H1 (cell line): ENCODE data around the gene AKR1B15. TPM values are rescaled to one million over a fixed set of nuclear protein-coding genes. Genes with fewer than 3 reads are reported as not detected.

Experiments
- CTCF ChIA-PET: fragments of 300-600 bp; sonication (Branson Sonifier 250); formaldehyde crosslinking; loops from one replicate; lab custom pipeline; 2021; ENCODE audit not compliant: partially characterized antibody; lab: Charles Lee
- POLR2A ChIA-PET: fragments of 300-600 bp; sonication (Branson Sonifier 250); formaldehyde crosslinking; loops from one replicate; lab custom pipeline; 2021; ENCODE audit warnings: inconsistent platforms; ENCODE audit not compliant: partially characterized antibody; lab: Charles Lee
- DNase-seq, 2 experiments: peaks; one replicate each; pipeline versions ENCODE4 v3.0.0 to v3.0.0-alpha.2; 2010 to 2022; ENCODE audit warnings: low spot score in 2 of 2, low read depth in 1 of 2, mixed read lengths in 1 of 2
- FAIRE-seq: peaks from 2 replicates; lab custom pipeline; 2011; peaks lifted over from hg19 to GRCh38; lab: Jason Lieb, UNC
- H2AFZ ChIP-seq: 2 replicates; pipeline ENCODE4 v1.8.1; 2012; ENCODE audit warnings: low read length, inconsistent platforms
- H2AK5ac ChIP-seq: 2 replicates; pipeline ENCODE4 v1.6.1; 2013; ENCODE audit warnings: low read depth, low read length
- H2BK120ac ChIP-seq: replicated peaks from 2 replicates; pipeline ENCODE3; 2013; ENCODE audit warnings: low read depth, low read length, inconsistent platforms
- H2BK12ac ChIP-seq: 2 replicates; pipeline ENCODE4 v1.6.1; 2013; ENCODE audit warnings: low read depth, low read length
- H2BK15ac ChIP-seq: 2 replicates; pipeline ENCODE4 v1.6.1; 2013; ENCODE audit warnings: low read length
- H2BK20ac ChIP-seq: 2 replicates; pipeline ENCODE4 v1.6.1; 2013; ENCODE audit warnings: low read length
- H2BK5ac ChIP-seq: 2 replicates; pipeline ENCODE4 v1.6.1; 2013; ENCODE audit warnings: low read depth, low read length
- H3K14ac ChIP-seq: 2 replicates; pipeline ENCODE4 v1.6.1; 2013; ENCODE audit warnings: inconsistent platforms; ENCODE audit not compliant: insufficient read length
- H3K18ac ChIP-seq: 2 replicates; pipeline ENCODE4 v1.6.1; 2013; ENCODE audit warnings: low read length; ENCODE audit errors: extremely low read depth
- H3K23ac ChIP-seq: 2 replicates; pipeline ENCODE4 v1.6.1; 2013; ENCODE audit warnings: inconsistent platforms; ENCODE audit not compliant: insufficient read length
- H3K23me2 ChIP-seq: 2 replicates; pipeline ENCODE4 v1.6.1; 2013; ENCODE audit warnings: low read depth, low read length
- H3K27ac ChIP-seq: 2 replicates; pipeline ENCODE4 v1.6.1; 2011; ENCODE audit warnings: low read depth, low read length, inconsistent platforms
- H3K27me3 ChIP-seq, 4 experiments: replicated peaks in 1 of 4; 1 replicate in 1 of 4; 2 replicates in 3 of 4; pipeline versions ENCODE4 v1.6.1 to v1.8.1; 2011 to 2013; ENCODE audit warnings: low read length in 3 of 4, mild to moderate bottlenecking in 3 of 4, inconsistent platforms in 2 of 4, mixed read lengths in 2 of 4, moderate library complexity in 1 of 4; ENCODE audit not compliant: control insufficient read depth in 3 of 4, insufficient read depth in 3 of 4; ENCODE audit errors: extremely low read depth in 1 of 4
- H3K36me3 ChIP-seq, 4 experiments: 2 replicates each; pipeline versions ENCODE4 v1.6.1 to v1.8.1; 2011 to 2013; ENCODE audit warnings: mild to moderate bottlenecking in 4 of 4, low read length in 3 of 4, moderate library complexity in 2 of 4, control low read depth in 1 of 4, inconsistent platforms in 1 of 4; ENCODE audit not compliant: insufficient read depth in 4 of 4, control insufficient read depth in 2 of 4
- H3K4ac ChIP-seq: replicated peaks from 2 replicates; pipeline ENCODE3; 2013; ENCODE audit warnings: low read length, low read depth, mixed read lengths, inconsistent platforms; ENCODE audit not compliant: insufficient read length
- H3K4me1 ChIP-seq, 4 experiments: replicated peaks in 1 of 4; 1 replicate in 1 of 4; 2 replicates in 3 of 4; pipeline versions ENCODE4 v1.6.1 to v1.8.1; 2011 to 2013; ENCODE audit warnings: low read length in 3 of 4, inconsistent platforms in 2 of 4, mixed read lengths in 1 of 4; ENCODE audit not compliant: insufficient read depth in 4 of 4, control insufficient read depth in 3 of 4
- H3K4me2 ChIP-seq, 2 experiments: 2 replicates each; pipeline versions ENCODE4 v1.6.1 to v1.8.1; 2011 to 2013; ENCODE audit warnings: low read depth in 2 of 2, low read length in 2 of 2, control low read depth in 1 of 2, inconsistent platforms in 1 of 2, mild to moderate bottlenecking in 1 of 2; ENCODE audit not compliant: insufficient read depth in 1 of 2
- H3K4me3 ChIP-seq, 4 experiments: fragments of 200-600, 300-600 bp in 1 of 4; sonication (generic), shearing (Covaris generic), sonication (Bioruptor Twin) in 1 of 4; 2 replicates each; pipeline versions ENCODE4 v1.5.1 to v1.8.1; 2011 to 2016; ENCODE audit warnings: low read length in 4 of 4, low read depth in 3 of 4, control low read depth in 2 of 4, inconsistent platforms in 2 of 4, mild to moderate bottlenecking in 2 of 4, mixed read lengths in 1 of 4, moderate library complexity in 1 of 4; ENCODE audit not compliant: insufficient read depth in 2 of 4; ENCODE audit errors: extremely low read depth in 1 of 4
- H3K56ac ChIP-seq: replicated peaks from 2 replicates; pipeline ENCODE3; 2013; ENCODE audit warnings: low read depth, mild to moderate bottlenecking, mixed read lengths, low read length, inconsistent platforms; ENCODE audit not compliant: insufficient read length
- H3K79me1 ChIP-seq: 2 replicates; pipeline ENCODE4 v1.6.1; 2013; ENCODE audit warnings: low read depth, low read length, control low read depth
- H3K79me2 ChIP-seq, 2 experiments: 2 replicates each; pipeline versions ENCODE4 v1.6.1 to v1.8.1; 2012 to 2013; ENCODE audit warnings: low read length in 2 of 2, mild to moderate bottlenecking in 2 of 2, inconsistent platforms in 1 of 2; ENCODE audit not compliant: insufficient read depth in 2 of 2, control insufficient read depth in 1 of 2
- H3K9ac ChIP-seq, 4 experiments: replicated peaks in 1 of 4; 1 replicate in 1 of 4; 2 replicates in 3 of 4; pipeline versions ENCODE4 v1.6.1 to v1.8.1; 2011 to 2013; ENCODE audit warnings: low read depth in 3 of 4, low read length in 3 of 4, control low read depth in 2 of 4, mild to moderate bottlenecking in 2 of 4, moderate library complexity in 2 of 4, inconsistent platforms in 1 of 4; ENCODE audit errors: extremely low read depth in 1 of 4
- H3K9me3 ChIP-seq, 2 experiments: 2 replicates each; pipeline versions ENCODE4 v1.6.1 to v1.8.1; 2012 to 2013; ENCODE audit warnings: mild to moderate bottlenecking in 2 of 2, moderate library complexity in 2 of 2, control low read depth in 1 of 2, inconsistent platforms in 1 of 2, low read depth in 1 of 2, low read length in 1 of 2, mixed read lengths in 1 of 2; ENCODE audit not compliant: insufficient read depth in 2 of 2
- H4K20me1 ChIP-seq, 2 experiments: replicated peaks in 1 of 2; 2 replicates each; pipeline versions ENCODE3 to v1.8.1; 2011 to 2013; ENCODE audit warnings: inconsistent platforms in 2 of 2, low read length in 2 of 2, mild to moderate bottlenecking in 1 of 2; ENCODE audit not compliant: insufficient read depth in 2 of 2, control insufficient read depth in 1 of 2
- H4K5ac ChIP-seq: 2 replicates; pipeline ENCODE4 v1.6.1; 2013; ENCODE audit warnings: low read length, low read depth, mixed read lengths, inconsistent platforms; ENCODE audit not compliant: insufficient read length
- H4K8ac ChIP-seq: 2 replicates; pipeline ENCODE4 v1.8.0; 2013; ENCODE audit warnings: mild to moderate bottlenecking, moderate library complexity, low read length, inconsistent platforms; ENCODE audit not compliant: insufficient read depth; ENCODE audit errors: extremely low read depth
- H4K91ac ChIP-seq: replicated peaks from 2 replicates; pipeline ENCODE3; 2013; ENCODE audit warnings: low read length, mixed read lengths, inconsistent platforms; ENCODE audit not compliant: insufficient read length
- CTCF ChIP-seq, 3 experiments: IDR thresholded peaks; 1 replicate in 2 of 3; 2 replicates in 1 of 3; pipeline versions ENCODE4 v1.5.1 to v1.6.1; 2011; ENCODE audit warnings: low read length in 3 of 3, mild to moderate bottlenecking in 3 of 3, inconsistent platforms in 2 of 3, low read depth in 1 of 3, moderate library complexity in 1 of 3; ENCODE audit not compliant: insufficient read depth in 1 of 3; ENCODE audit errors: control extremely low read depth in 1 of 3
- PHF8 ChIP-seq: fragments of 200-600 bp; sonication (generic); conservative IDR thresholded peaks from 2 replicates; pipeline ENCODE4 v1.7.1; 2012; ENCODE audit warnings: low read depth, mild to moderate bottlenecking, inconsistent platforms, low read length, moderate library complexity
- RAD21 ChIP-seq, 2 experiments: IDR thresholded peaks in 1 of 2; conservative IDR thresholded peaks in 1 of 2; 2 replicates each; pipeline ENCODE4 v1.6.1; 2011; ENCODE audit warnings: low read depth in 2 of 2, low read length in 2 of 2, improper control_type of control experiment in 1 of 2, inconsistent platforms in 1 of 2, mild to moderate bottlenecking in 1 of 2, moderate library complexity in 1 of 2
- SIRT6 ChIP-seq: IDR thresholded peaks from one replicate; pipeline ENCODE4 v1.7.1; 2012; ENCODE audit warnings: low read length, inconsistent platforms
- SP4 ChIP-seq: IDR thresholded peaks from 2 replicates; pipeline ENCODE4 v1.6.1; 2012; ENCODE audit warnings: low read length, inconsistent platforms
- WGBS, 2 experiments: shearing (Covaris generic) in 1 of 2; methylation state at CpG; one replicate each; pipeline versions ENCODE4 v1.1.6 to v1.1.7; 2013 to 2015; ENCODE audit warnings: low lambda C conversion rate in 2 of 2, mixed read lengths in 2 of 2, inconsistent platforms in 1 of 2, low coverage in 1 of 2, missing lambda C conversion rate in 1 of 2; ENCODE audit not compliant: insufficient replicate concordance in 2 of 2, insufficient coverage in 1 of 2, insufficient read length in 1 of 2; ENCODE audit errors: extremely low coverage in 1 of 2, missing lambda C conversion rate in 1 of 2; 5-methylcytosine and 5-hydroxymethylcytosine counted together
- polyA plus RNA-seq, 7 experiments: library from polyadenylated mRNA; depleted of rRNA in 3 of 7; stranded (reverse) in 5 of 7; unstranded in 2 of 7; fragments of >200 nt in 5 of 7; fragments of 200-250 nt in 2 of 7; gene quantifications; 1 replicate in 5 of 7; 2 replicates in 1 of 7; 4 replicates in 1 of 7; pipeline versions ENCODE4 v1.2.1 to v1.2.3, GENCODE V29; 2011 to 2013; ENCODE audit warnings: missing spikeins in 2 of 7, mixed read lengths in 2 of 7
- total RNA-seq: library from RNA; stranded (reverse); fragmentation: NEBNext Ultra II Directional; extraction: Animal tissue kit (Norgen Biotek cat#: 25700); gene quantifications from 2 replicates; pipeline ENCODE4 v1.2.1, GENCODE V29; 2021

The AKR1B15 gene
- total and polyA plus RNA-seq, 2 of the 8 experiments (the other 6 are each of a cell fraction or from before 2014, with no cell fraction given): 0.15 to 0.47 TPM

- no peak overlapping the region for H2AK5ac ChIP-seq
- no peak overlapping the region for H2AFZ ChIP-seq
- no peak overlapping the region for H4K91ac ChIP-seq
- H4K5ac ChIP-seq: no peak overlapping the region
- H3K79me2 ChIP-seq: no peaks in the 10 kb centered on the region
- no peak overlapping the region for H3K18ac ChIP-seq
- no peaks in the 10 kb centered on the region for H3K23me2 ChIP-seq
- no peak overlapping the region for H3K4me3 ChIP-seq
- no peak overlapping the region for H3K27ac ChIP-seq
- no peak overlapping the region for H2BK15ac ChIP-seq
- CTCF ChIA-PET: interaction anchor here (0.6 to 5.8 kb wide), 30 partner anchors 8 to 877 kb away, joined by 3 to 42 read pairs (median 4); partner anchors contain the start of gene AKR1B15
- FAIRE-seq: peak; percentile 58
- H2BK5ac ChIP-seq: no peak overlapping the region
- 47% methylated on average over 14 of the region's 14 CpGs; no CpG with 5 or more reads in 1 of the 2 experiments for WGBS, 2 experiments
- H3K4ac ChIP-seq: no peak overlapping the region
- POLR2A ChIA-PET: no interaction called here
- no peak overlapping the region for H3K14ac ChIP-seq
- no peaks in the 10 kb centered on the region for H3K79me1 ChIP-seq
- H3K36me3 ChIP-seq: no peaks in the 10 kb centered on the region
- no peak overlapping the region for H3K9ac ChIP-seq
- DNase-seq: peak in 1 of 2 experiments; percentile 68
- H3K23ac ChIP-seq: no peak overlapping the region
- H3K4me2 ChIP-seq: no peak overlapping the region; a peak in 1 of 4 replicates
- no peak overlapping the region for H2BK120ac ChIP-seq
- H3K27me3 ChIP-seq: peaks cover 0 to 3% (median under 1%) of the 10 kb centered on the region in 4 experiments; a peak in 3 of 7 replicates
- H2BK20ac ChIP-seq: no peak overlapping the region
- no peak for TF ChIP-seq PHF8
- TF ChIP-seq RAD21 (IDR thresholded peaks at IDR 0.05 in 1 of 2, conservative IDR thresholded peaks at IDR 0.05 in 1 of 2; ENCODE audit: low read depth in 2 of 2, low read length in 2 of 2): peak; percentile 84 to 87
- peak; percentile 69 to 79 (median 70) for TF ChIP-seq CTCF (IDR thresholded peaks at IDR 0.05; ENCODE audit: control extremely low read depth in 1 of 3, insufficient read depth in 1 of 3, low read depth in 1 of 3, low read length in 3 of 3)
- TF ChIP-seq SP4: no peak
- no peak for TF ChIP-seq SIRT6
- no peaks in the 10 kb centered on the region for H3K9me3 ChIP-seq
- no peaks in the 10 kb centered on the region for H4K20me1 ChIP-seq
- H4K8ac ChIP-seq: no peak overlapping the region
- no peak overlapping the region for H3K56ac ChIP-seq
- H2BK12ac ChIP-seq: no peak overlapping the region
- no peaks in the 10 kb centered on the region for H3K4me1 ChIP-seq
Measured at GRCh38 chr7:134605978-134606923, 57.3 kb downstream of the AKR1B15 start.
